Brain pericyte (primary cell): ENCODE data around the gene EPHB1.

Source experiments
- DNase-seq: peaks from one replicate; pipeline ENCODE4 v3.0.0-alpha.2; 2012; ENCODE audit warnings: low read depth, low spot score

The EPHB1 gene

GRCh38 chr3:134808835-134809234 is 13.8 kb downstream of the EPHB1 start:
- DNase-seq, result no peak

GRCh38 chr3:134809427-134810051 is 14.5 kb downstream of the EPHB1 start:
- no peak for DNase-seq

GRCh38 chr3:134810052-134810435 is 15.0 kb downstream of the EPHB1 start:
- no peak for DNase-seq

- no peak for DNase-seq
These were observed 15.8 kb downstream of the EPHB1 start for GRCh38 chr3:134810850-134811249.

DNA sequence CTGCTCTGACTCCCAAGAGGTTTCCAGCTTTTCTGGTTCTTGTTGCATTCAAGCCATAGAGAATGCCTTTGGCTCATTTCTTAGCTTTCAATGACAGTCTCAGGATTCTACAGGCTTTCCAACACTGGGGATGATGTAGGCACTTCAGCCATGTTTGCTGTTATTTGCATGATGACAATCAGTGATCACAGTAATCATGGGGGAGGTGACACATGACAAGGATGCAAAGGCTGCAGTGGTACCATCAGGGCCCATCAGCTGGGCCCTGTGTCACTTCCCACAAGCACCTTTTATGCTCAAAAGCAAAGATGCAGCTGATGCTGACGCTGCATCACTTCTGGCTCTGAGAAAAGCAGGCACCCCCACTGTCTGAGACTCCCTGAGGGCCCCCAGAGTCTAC is 18.6 kb downstream of the EPHB1 start:
- no peak for DNase-seq

GRCh38 chr3:134815519-134815918 is 20.5 kb downstream of the EPHB1 start:
- no peak for DNase-seq

- DNase-seq, result no peak
These were observed 21.6 kb downstream of the EPHB1 start for GRCh38 chr3:134816623-134817022.

- no peak for DNase-seq
These were observed 22.2 kb downstream of the EPHB1 start for GRCh38 chr3:134817297-134817696.

GRCh38 chr3:134820994-134821393 is 25.9 kb downstream of the EPHB1 start:
- DNase-seq, result no peak

- no peak for DNase-seq
These were observed 27.0 kb downstream of the EPHB1 start for GRCh38 chr3:134822090-134822489.

DNA sequence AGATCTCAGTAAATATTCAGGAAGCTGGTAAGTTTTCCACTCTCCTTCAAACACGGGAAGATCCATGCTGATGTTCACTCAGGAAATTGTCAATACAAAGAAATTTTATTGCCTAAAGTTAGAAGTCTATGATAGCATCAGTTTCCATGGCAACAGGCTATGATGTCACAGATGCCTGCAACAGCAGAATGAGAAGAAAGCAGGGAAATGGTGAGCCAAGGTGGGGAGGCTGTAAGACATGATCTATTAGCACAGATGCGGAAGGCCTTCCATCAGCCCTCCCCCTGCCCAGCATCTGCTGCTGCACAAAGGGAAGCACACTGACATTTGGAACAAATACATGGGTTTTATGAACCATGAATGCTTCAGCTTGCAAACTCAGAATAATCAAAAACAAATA is 28.6 kb downstream of the EPHB1 start:
- DNase-seq, result no peak

DNA sequence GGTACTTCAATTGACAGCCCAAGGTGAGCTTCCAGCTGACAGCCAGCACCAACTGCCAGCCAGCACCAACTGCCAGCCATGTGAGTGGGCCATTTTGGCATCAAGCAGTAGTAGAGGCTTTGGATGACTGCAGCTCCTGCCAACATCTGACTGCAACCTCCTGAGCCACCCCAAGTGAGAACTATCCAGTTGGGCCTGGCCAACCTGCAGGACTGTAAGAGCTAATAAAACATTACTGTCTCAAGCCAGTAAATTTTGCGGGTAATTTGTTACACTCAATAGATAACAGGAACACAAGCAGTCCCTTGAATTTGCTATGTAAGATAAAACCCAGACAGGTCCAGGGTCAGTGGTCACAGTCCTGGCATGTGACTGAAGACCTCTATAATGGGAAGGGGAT is 29.7 kb downstream of the EPHB1 start:
- DNase-seq, result no peak

DNA sequence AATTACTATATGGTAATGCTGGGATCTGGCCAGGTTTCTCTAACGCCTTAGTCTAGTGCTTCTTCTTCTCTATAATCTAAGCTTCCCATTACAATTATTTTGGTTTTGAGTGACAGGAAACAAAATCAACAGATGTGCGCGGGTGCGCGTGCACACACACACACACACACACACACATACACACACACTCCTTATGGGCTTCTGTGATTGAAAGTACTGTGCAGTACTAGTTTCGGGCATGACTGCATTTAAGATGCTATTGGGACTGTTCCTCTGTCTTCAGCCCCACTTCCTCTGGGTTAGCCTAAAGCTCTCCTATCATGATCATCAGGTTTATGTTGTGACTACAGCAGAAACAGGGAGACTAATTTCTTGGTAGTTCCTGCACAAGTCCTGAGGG is 32.2 kb downstream of the EPHB1 start:
- DNase-seq, result no peak

- no peak for DNase-seq
These were observed 34.7 kb downstream of the EPHB1 start for GRCh38 chr3:134829721-134830120.

- no peak for DNase-seq
These were observed 37.5 kb downstream of the EPHB1 start for GRCh38 chr3:134832585-134832984.

DNA sequence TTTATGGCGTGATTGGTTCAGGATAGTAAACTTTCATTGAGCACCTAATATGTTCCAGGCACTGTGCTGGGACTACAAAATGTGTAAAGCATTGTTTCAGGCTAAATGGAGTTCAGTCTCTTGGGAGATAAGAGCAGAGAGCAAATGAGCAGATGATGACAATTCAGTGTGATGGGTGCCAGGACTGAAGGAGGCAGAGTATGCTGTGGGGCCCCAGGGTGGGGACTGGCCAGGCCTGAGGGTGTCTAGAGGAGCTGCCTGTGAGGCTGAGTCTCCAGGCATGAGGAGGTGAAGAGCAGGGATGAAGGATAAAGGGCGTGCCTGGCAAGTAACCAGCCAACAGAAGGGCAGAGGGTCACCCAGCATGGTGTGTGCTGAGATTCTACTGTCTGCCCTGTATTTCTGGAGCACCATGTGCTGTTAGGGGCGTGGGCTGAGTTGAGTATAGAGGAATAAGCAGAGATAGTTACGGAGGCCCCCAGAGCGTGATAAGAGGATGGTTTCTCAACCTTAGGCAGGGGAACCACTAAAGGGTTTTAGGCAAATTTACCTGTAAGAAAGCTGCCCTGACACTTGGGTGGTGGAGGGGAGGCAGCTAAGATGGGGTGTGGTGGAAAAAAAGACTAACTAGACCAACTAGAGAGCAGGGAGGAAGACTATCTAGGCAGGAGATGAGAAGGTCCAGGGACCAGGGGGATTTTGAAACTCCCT is 38.5 kb downstream of the EPHB1 start:
- DNase-seq, result no peak

- no peak for DNase-seq
These were observed 41.9 kb downstream of the EPHB1 start for GRCh38 chr3:134836921-134837320.

- no peak for DNase-seq
These were observed 43.5 kb downstream of the EPHB1 start for GRCh38 chr3:134838599-134838998.

- DNase-seq, result no peak
These were observed 44.4 kb downstream of the EPHB1 start for GRCh38 chr3:134839422-134839821.

GRCh38 chr3:134839990-134840389 is 44.9 kb downstream of the EPHB1 start:
- no peak for DNase-seq

DNA sequence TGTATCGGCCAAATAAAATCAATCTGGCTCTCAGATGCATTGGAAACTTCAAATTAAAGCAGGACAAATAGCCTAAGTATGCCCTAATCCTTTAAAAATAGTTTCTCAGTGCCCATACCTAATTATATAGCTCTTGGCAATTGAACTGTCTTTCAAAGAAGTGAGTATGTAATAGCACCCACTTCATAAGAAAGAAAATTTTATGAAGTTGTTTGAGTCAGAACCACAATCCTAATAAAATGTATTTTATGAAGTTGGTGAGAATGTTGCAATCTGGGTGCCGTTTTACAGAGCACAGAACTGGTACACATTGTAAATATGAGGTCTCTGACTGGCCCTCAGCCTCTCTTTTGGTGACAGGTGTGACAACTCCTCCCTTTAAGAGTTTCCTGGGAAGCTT is 45.4 kb downstream of the EPHB1 start:
- no peak for DNase-seq

- no peak for DNase-seq
These were observed 51.0 kb downstream of the EPHB1 start for GRCh38 chr3:134846084-134846483.

GRCh38 chr3:134846911-134847317 is 51.9 kb downstream of the EPHB1 start:
- DNase-seq, result no peak

DNA sequence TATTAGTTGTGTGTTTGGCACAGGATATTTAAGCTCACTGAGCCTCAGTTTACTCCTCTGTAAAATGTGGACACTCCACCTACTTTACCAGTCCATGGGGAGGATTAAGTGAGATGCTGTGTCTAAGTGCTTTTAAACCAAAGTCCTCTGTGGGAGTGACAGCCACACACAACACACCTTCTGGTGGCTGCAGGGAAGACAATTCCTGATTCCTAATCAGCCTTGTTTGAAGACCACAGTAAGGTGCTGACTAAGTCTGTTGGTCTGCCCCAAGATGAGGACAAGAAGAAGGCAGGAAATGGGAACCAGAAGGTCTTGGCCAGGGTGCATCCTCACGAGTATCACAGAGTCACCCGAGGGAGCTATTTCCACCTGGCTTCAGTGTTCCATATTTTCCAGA is 52.3 kb downstream of the EPHB1 start:
- DNase-seq, result no peak
